HG03139 (cell line): ENCODE measurements around the gene CRYL1.

Experiments
- ATAC-seq: cut with Tn5 transposase; IDR thresholded peaks from one replicate; pipeline ENCODE4 v1.9.1; 2021; ENCODE audit not compliant: unreplicated experiment

The CRYL1 gene

GRCh38 chr13:20534038-20534608, 8.5 kb upstream of the CRYL1 start:
- ATAC-seq: no peak

GRCh38 chr13:20528452-20528851, 2.8 kb upstream of the CRYL1 start:
- no peak for ATAC-seq

- no peak for ATAC-seq
Measured at GRCh38 chr13:20526664-20527063, 1.0 kb upstream of the CRYL1 start.

GRCh38 chr13:20525144-20525600, 485 bp downstream of the CRYL1 start:
- ATAC-seq: no peak

- no peak for ATAC-seq
Measured at GRCh38 chr13:20521364-20522115, 4.1 kb downstream of the CRYL1 start.

- no peak for ATAC-seq
Measured at GRCh38 chr13:20519875-20520274, 5.8 kb downstream of the CRYL1 start.

- ATAC-seq: no peak
Measured at GRCh38 chr13:20518660-20519100, 7.0 kb downstream of the CRYL1 start.

- no peak for ATAC-seq
Measured at GRCh38 chr13:20514866-20515265, 10.8 kb downstream of the CRYL1 start.

GRCh38 chr13:20513466-20513995, 12.1 kb downstream of the CRYL1 start:
- ATAC-seq: no peak

GRCh38 chr13:20512042-20512683, 13.5 kb downstream of the CRYL1 start:
- ATAC-seq: no peak

- no peak for ATAC-seq
Measured at GRCh38 chr13:20506696-20507095, 19.0 kb downstream of the CRYL1 start.

- ATAC-seq: no peak
Measured at GRCh38 chr13:20505405-20506366, 20.0 kb downstream of the CRYL1 start.

GRCh38 chr13:20503088-20504083, 22.3 kb downstream of the CRYL1 start:
- no peak for ATAC-seq

- no peak for ATAC-seq
Measured at GRCh38 chr13:20501592-20501991, 24.1 kb downstream of the CRYL1 start.

GRCh38 chr13:20501120-20501519, 24.5 kb downstream of the CRYL1 start:
- no peak for ATAC-seq

- no peak for ATAC-seq
Measured at GRCh38 chr13:20499986-20500385, 25.7 kb downstream of the CRYL1 start.

- ATAC-seq: no peak
Measured at GRCh38 chr13:20498659-20499058, 27.0 kb downstream of the CRYL1 start.

GRCh38 chr13:20498129-20498528, 27.5 kb downstream of the CRYL1 start:
- ATAC-seq: no peak

- no peak for ATAC-seq
Measured at GRCh38 chr13:20497006-20497775, 28.5 kb downstream of the CRYL1 start.
